ENCODE measurements around the gene DNAH14. TPM values are rescaled to one million over a fixed set of nuclear protein-coding genes. Genes with fewer than 3 reads are reported as not detected.
A peak's percentile ranks its signal among the peaks of the same experiment; 100 is the strongest.

The DNAH14 gene
- total and polyA plus RNA-seq, 2 experiments from 2014 or later = 55.3 to 80.2 TPM

- H3K9me3 Mint-ChIP-seq = 0 out of 3 replicates have a peak, but pooled peaks cover 3% of the 10 kb centered on the region
- Histone ChIP-seq H3K36me3 (ENCODE audit: insufficient read depth) (no peaks in the 10 kb centered on the region), H2AFZ (no peak overlapping the region), H3K4me2 (no peak overlapping the region), H3K9me2 (ENCODE audit: insufficient read depth) (0 out of 2 replicates have a peak, but pooled peaks cover 9% of the 10 kb centered on the region), H3K4me3 (no peak overlapping the region), H3F3A (replicated peaks; ENCODE audit: low read depth) (no peaks in the 10 kb centered on the region), H3K27me3 (ENCODE audit: insufficient read depth) (no peaks in the 10 kb centered on the region), H3K27ac (ENCODE audit: low read depth) (no peak overlapping the region), H3K4me1 (ENCODE audit: insufficient read depth) (no peaks in the 10 kb centered on the region), H4K20me1 (replicated peaks; ENCODE audit: insufficient read depth) (no peaks in the 10 kb centered on the region), H3K79me2 (replicated peaks; ENCODE audit: insufficient read depth) (no peaks in the 10 kb centered on the region)
- TF ChIP-seq CTCF (conservative IDR thresholded peaks at IDR 0.05; ENCODE audit: low read depth in 2 of 2) (peak; percentile 65 to 75), EZH2phosphoT487 (IDR thresholded peaks at IDR 0.05; ENCODE audit: unreplicated experiment) (no peak), EZH2 (IDR thresholded peaks at IDR 0.05; ENCODE audit: low read depth, unreplicated experiment) (no peak), REST (IDR thresholded peaks at IDR 0.05; ENCODE audit: unreplicated experiment) (no peak), POLR2AphosphoS5 (IDR thresholded peaks at IDR 0.05; ENCODE audit: low read depth) (no peak)
- no peak overlapping the region for H3K4me3 Mint-ChIP-seq
- H3K4me1 Mint-ChIP-seq = no peaks in the 10 kb centered on the region
- H3K36me3 Mint-ChIP-seq (ENCODE audit: low read depth) = peaks cover 3% of the 10 kb centered on the region; the same call in 1 of the 3 replicates
- no peaks in the 10 kb centered on the region for H3K27me3 Mint-ChIP-seq (ENCODE audit: insufficient read depth, low read depth, poor library complexity)
- peak; percentile 82 for DNase-seq (ENCODE audit: low spot score)
- H3K27ac Mint-ChIP-seq = no peak overlapping the region
- peak; percentile 88 for ATAC-seq
Observed at GRCh38 chr1:224894915-224895314, 34.6 kb upstream of the DNAH14 start.

GRCh38 chr1:224896130-224896781 is 33.2 kb upstream of the DNAH14 start:
- H3K27ac ChIP-seq (ENCODE audit: low read depth) = no peak overlapping the region
- DNase-seq (ENCODE audit: low spot score) (no peak), ATAC-seq (no peak)
- H3K9me3 Mint-ChIP-seq = 0 out of 3 replicates have a peak, but pooled peaks cover 3% of the 10 kb centered on the region
- H3K4me1 ChIP-seq (ENCODE audit: insufficient read depth) = no peaks in the 10 kb centered on the region
- no peaks in the 10 kb centered on the region for H4K20me1 ChIP-seq (replicated peaks; ENCODE audit: insufficient read depth)
- no peaks in the 10 kb centered on the region for H3K36me3 ChIP-seq (ENCODE audit: insufficient read depth)
- no peaks in the 10 kb centered on the region for H3K79me2 ChIP-seq (replicated peaks; ENCODE audit: insufficient read depth)
- H3K36me3 Mint-ChIP-seq (ENCODE audit: low read depth) = peaks cover 3% of the 10 kb centered on the region; the same call in 1 of the 3 replicates
- peaks cover 1% of the 10 kb centered on the region for H3K27me3 Mint-ChIP-seq (ENCODE audit: insufficient read depth, low read depth, poor library complexity)
- 0 out of 2 replicates have a peak, but pooled peaks cover 9% of the 10 kb centered on the region for H3K9me2 ChIP-seq (ENCODE audit: insufficient read depth)
- TF ChIP-seq NANOG (IDR thresholded peaks at IDR 0.05; ENCODE audit: borderline replicate concordance) (no peak), POLR2AphosphoS5 (IDR thresholded peaks at IDR 0.05; ENCODE audit: low read depth) (no peak), EZH2phosphoT487 (IDR thresholded peaks at IDR 0.05; ENCODE audit: unreplicated experiment) (no peak), CTCF (conservative IDR thresholded peaks at IDR 0.05; ENCODE audit: low read depth in 2 of 2) (no peak), ZNF114 (CRISPR knock-in tag; IDR thresholded peaks at IDR 0.05) (no peak), ETS1 (IDR thresholded peaks at IDR 0.05) (no peak), EZH2 (IDR thresholded peaks at IDR 0.05; ENCODE audit: low read depth, unreplicated experiment) (no peak), ZNF331 (CRISPR knock-in tag; IDR thresholded peaks at IDR 0.05; ENCODE audit: low read depth) (no peak), REST (IDR thresholded peaks at IDR 0.05; ENCODE audit: unreplicated experiment) (no peak)
- H3K27ac Mint-ChIP-seq = no peak overlapping the region
- H3K4me1 Mint-ChIP-seq = no peaks in the 10 kb centered on the region
- H3K27me3 ChIP-seq (ENCODE audit: insufficient read depth) = no peaks in the 10 kb centered on the region
- H3K4me3 ChIP-seq = no peak overlapping the region
- no peak overlapping the region for H3K4me3 Mint-ChIP-seq
- no peaks in the 10 kb centered on the region for H3F3A ChIP-seq (replicated peaks; ENCODE audit: low read depth)
- no peak overlapping the region for H2AFZ ChIP-seq
- no peak overlapping the region for H3K4me2 ChIP-seq

Data from GM23338 (cell line).